ENCODE data around the gene ABTB2. TPM values are rescaled to one million over a fixed set of nuclear protein-coding genes. Genes with fewer than 3 reads are reported as not detected.

The ABTB2 gene
- total RNA-seq, 4 donors from 2014 or later = 2.9 to 8.2 (median 6.6) TPM

DNA sequence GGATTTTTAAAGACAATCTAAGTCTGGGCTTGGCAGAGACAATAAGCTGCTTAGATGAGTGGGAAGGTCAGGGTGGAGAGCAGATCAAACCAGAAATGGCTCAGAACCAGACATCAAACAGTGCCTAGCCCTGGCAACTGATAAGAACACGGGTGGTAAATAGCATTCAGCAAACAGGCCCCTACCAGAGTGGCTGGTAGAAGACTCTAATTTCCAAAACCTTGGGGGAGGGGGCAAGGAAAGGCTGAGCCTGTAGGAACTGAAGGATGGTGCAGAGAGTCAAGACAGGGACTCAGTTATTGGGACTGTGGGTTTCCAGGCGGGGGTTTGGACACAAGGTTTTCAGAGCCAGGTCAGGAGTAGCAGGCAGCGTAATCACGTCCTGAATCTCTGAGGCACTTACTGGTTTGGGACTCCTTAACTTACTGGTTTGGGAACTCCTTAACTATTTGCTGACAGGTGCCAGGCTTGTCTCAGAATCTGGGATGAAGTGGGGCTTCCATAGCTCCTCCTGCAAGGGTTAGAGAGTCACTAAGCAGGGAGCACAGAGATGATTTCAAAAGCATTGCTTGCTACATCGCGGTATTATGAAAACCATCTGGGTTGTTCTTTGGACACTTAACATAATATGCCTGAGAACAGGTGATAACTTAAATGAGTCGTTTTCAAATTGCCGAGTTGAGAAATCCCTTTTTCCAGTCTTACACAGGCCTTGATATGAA is 5.7 kb upstream of the ABTB2 start:
- H3K4me3 ChIP-seq = no peak overlapping the region
- DNase-seq = no peak
- H3K36me3 ChIP-seq = no peaks in the 10 kb centered on the region
- no peaks in the 10 kb centered on the region for H3K9me3 ChIP-seq
- no peak for TF ChIP-seq POLR2A (IDR thresholded peaks at IDR 0.05)
- TF ChIP-seq, protein P1, sequence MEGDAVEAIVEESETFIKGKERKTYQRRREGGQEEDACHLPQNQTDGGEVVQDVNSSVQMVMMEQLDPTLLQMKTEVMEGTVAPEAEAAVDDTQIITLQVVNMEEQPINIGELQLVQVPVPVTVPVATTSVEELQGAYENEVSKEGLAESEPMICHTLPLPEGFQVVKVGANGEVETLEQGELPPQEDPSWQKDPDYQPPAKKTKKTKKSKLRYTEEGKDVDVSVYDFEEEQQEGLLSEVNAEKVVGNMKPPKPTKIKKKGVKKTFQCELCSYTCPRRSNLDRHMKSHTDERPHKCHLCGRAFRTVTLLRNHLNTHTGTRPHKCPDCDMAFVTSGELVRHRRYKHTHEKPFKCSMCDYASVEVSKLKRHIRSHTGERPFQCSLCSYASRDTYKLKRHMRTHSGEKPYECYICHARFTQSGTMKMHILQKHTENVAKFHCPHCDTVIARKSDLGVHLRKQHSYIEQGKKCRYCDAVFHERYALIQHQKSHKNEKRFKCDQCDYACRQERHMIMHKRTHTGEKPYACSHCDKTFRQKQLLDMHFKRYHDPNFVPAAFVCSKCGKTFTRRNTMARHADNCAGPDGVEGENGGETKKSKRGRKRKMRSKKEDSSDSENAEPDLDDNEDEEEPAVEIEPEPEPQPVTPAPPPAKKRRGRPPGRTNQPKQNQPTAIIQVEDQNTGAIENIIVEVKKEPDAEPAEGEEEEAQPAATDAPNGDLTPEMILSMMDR (IDR thresholded peaks at IDR 0.05) = no peak
- H3K27ac ChIP-seq = no peak overlapping the region
- intact Hi-C loops (cut with DNase I; ENCODE audit: low total_unique reads) = no loop called here
- no peaks in the 10 kb centered on the region for H3K27me3 ChIP-seq
- H3K4me1 ChIP-seq = no peaks in the 10 kb centered on the region

DNA sequence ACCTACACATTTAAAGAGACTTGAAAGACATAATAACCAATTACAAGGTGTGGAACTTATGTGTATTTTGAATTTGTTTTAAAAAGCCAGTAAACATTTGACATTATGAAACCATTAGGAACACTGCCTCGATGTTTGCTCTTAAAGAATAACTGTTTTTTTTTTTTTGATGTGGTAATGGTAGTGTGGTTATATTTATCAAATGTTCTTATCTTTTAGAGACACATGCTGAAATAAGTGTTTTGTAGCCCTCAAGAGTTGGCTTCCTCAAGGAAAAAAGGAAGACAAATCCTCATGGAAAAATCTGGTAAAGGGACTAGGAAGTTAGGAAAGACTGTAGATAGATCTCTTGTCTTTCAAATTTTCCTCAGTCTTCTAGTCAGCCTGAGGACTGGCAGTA is 2.2 kb upstream of the ABTB2 start:
- no peak overlapping the region for H3K4me3 ChIP-seq
- no peak overlapping the region for H3K27ac ChIP-seq
- intact Hi-C loops (cut with DNase I; ENCODE audit: low total_unique reads) = no loop called here
- TF ChIP-seq, protein P1 (IDR thresholded peaks at IDR 0.05) = no peak
- no peak for TF ChIP-seq POLR2A (IDR thresholded peaks at IDR 0.05)
- DNase-seq = no peak
- no peaks in the 10 kb centered on the region for H3K36me3 ChIP-seq
- H3K9me3 ChIP-seq = no peaks in the 10 kb centered on the region
- peaks cover 0 to 16% of the 10 kb centered on the region in 2 donors for H3K4me1 ChIP-seq
- H3K27me3 ChIP-seq = no peaks in the 10 kb centered on the region

DNA sequence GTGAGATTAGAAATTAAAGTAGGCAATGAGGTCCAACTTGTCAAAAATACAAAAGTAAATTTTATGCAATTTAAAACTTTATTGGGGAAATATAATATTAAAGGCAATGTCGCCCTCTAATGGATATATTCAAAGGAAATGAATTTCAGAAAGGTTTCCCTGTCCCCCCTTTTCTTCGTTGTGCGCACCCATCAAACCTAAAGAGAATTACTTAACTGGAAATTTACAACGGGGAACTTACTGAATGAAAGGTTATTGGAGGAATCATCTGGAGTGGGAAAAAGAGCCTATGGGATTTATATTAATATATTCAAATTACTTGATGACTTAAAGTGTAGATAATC is 1.7 kb upstream of the ABTB2 start:
- no peaks in the 10 kb centered on the region for H3K27me3 ChIP-seq
- no peak overlapping the region for H3K4me3 ChIP-seq
- no peaks in the 10 kb centered on the region for H3K36me3 ChIP-seq
- TF ChIP-seq, protein P1 (IDR thresholded peaks at IDR 0.05) = peak in 2 of 4 experiments; percentile 21 to 38
- TF ChIP-seq POLR2A (IDR thresholded peaks at IDR 0.05) = no peak
- DNase-seq = no peak
- no peaks in the 10 kb centered on the region for H3K9me3 ChIP-seq
- H3K27ac ChIP-seq = peak overlapping the region in 1 of 2 donors; percentile 87
- intact Hi-C loops (cut with DNase I; ENCODE audit: low total_unique reads) = loop anchor here (5.0 kb wide), 2 partner anchors 187 to 362 kb away; no protein-coding TSS in a partner anchor
- H3K4me1 ChIP-seq = peaks cover 0 to 16% of the 10 kb centered on the region in 2 donors

DNA sequence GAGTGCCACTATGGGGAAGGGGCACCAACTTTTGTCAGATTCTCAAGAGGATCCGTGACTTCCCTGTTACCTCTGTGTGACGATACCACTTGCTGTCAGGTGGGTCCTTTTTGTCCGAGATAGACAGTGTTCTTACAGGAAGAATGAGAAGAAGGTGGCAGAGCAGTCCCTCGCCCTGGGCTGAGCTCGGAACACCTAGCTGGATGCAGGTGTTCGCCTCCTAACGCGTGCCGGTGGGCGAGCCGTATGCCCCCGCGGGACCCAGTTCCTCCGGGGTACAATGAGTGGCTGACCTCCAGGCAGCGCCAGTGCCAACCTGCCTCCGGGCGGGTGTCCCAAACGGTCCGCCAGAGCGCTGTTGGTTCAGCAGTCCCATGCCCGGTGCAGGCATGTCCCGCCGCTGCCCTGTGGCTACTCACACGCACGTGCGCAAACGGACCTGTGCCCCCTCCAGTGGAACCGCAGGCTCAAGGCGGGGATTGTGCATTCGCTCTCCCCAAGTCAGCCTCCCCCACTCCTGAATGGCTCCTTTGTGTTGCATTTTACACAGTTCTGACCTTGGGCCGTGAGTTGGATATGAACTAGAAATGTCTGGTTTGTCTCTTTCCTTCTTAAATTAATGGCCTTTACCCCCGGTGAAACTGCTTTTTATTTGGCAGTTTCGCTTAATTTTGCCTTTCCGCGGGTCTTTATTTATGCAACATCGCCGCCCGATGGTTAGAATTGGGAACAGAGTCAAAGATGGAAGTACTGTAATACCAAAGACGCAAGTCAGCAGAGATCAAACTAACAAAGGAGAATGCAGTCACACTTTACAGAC is 1.1 kb upstream of the ABTB2 start:
- Histone ChIP-seq H3K27me3 (no peaks in the 10 kb centered on the region), H3K27ac (peak overlapping the region; percentile 85 to 87), H3K36me3 (no peaks in the 10 kb centered on the region), H3K4me1 (peaks cover 0 to 16% of the 10 kb centered on the region in 2 donors), H3K9me3 (no peaks in the 10 kb centered on the region), H3K4me3 (peak overlapping the region; percentile 41 to 47)
- peak; percentile 80 to 83 for DNase-seq
- TF ChIP-seq POLR2A (IDR thresholded peaks at IDR 0.05) = peak in 1 of 2 donors; percentile 30
- TF ChIP-seq, protein P1 (IDR thresholded peaks at IDR 0.05) = peak; percentile 75 to 96 (median 94)
- intact Hi-C loops (cut with DNase I; ENCODE audit: low total_unique reads) = loop anchor here (5.0 kb wide), 2 partner anchors 187 to 362 kb away; no protein-coding TSS in a partner anchor
